GM21515 (cell line): ENCODE results near the gene STPG4.
"Not testable (repeated sequence)": the region's sequence is repeated elsewhere in the genome, so short reads cannot be mapped to it uniquely, and the experiment has no call there.

Experiments
- ATAC-seq: cut with Tn5 transposase; IDR thresholded peaks from one replicate; pipeline ENCODE4 v1.9.1; 2021; ENCODE audit not compliant: unreplicated experiment

The STPG4 gene

GRCh38 chr2:47128705-47129104 lies 26.4 kb downstream of the STPG4 start:
- no peak for ATAC-seq

GRCh38 chr2:47127862-47128543 lies 27.1 kb downstream of the STPG4 start:
- no peak for ATAC-seq

- ATAC-seq = no peak
These were observed 28.3 kb downstream of the STPG4 start for GRCh38 chr2:47126783-47127182.

- ATAC-seq = not testable (repeated sequence)
These were observed 30.4 kb downstream of the STPG4 start for GRCh38 chr2:47124740-47125139.

GRCh38 chr2:47120424-47120823 lies 34.7 kb downstream of the STPG4 start:
- not testable (repeated sequence) for ATAC-seq

- no peak for ATAC-seq
These were observed 36.1 kb downstream of the STPG4 start for GRCh38 chr2:47119001-47119400.

- no peak for ATAC-seq
These were observed 36.5 kb downstream of the STPG4 start for GRCh38 chr2:47118581-47118980.

GRCh38 chr2:47112665-47113435 lies 42.3 kb downstream of the STPG4 start:
- no peak for ATAC-seq

- no peak for ATAC-seq
These were observed 45.4 kb downstream of the STPG4 start for GRCh38 chr2:47109680-47110079.

- no peak for ATAC-seq
These were observed 46.1 kb downstream of the STPG4 start for GRCh38 chr2:47109007-47109375.

- not testable (repeated sequence) for ATAC-seq
These were observed 46.7 kb downstream of the STPG4 start for GRCh38 chr2:47108267-47109006.

- not testable (repeated sequence) for ATAC-seq
These were observed 47.9 kb downstream of the STPG4 start for GRCh38 chr2:47107201-47107600.

GRCh38 chr2:47106231-47106630 lies 48.9 kb downstream of the STPG4 start:
- not testable (repeated sequence) for ATAC-seq

GRCh38 chr2:47099712-47100111 lies 55.4 kb downstream of the STPG4 start:
- not testable (repeated sequence) for ATAC-seq

- ATAC-seq = no peak
These were observed 56.2 kb downstream of the STPG4 start for GRCh38 chr2:47098953-47099352.

GRCh38 chr2:47097563-47097962 lies 57.5 kb downstream of the STPG4 start:
- ATAC-seq = no peak

GRCh38 chr2:47096451-47096850 lies 58.7 kb downstream of the STPG4 start:
- ATAC-seq = no peak

GRCh38 chr2:47095349-47096020 lies 59.6 kb downstream of the STPG4 start:
- no peak for ATAC-seq

- ATAC-seq = no peak
These were observed 60.5 kb downstream of the STPG4 start for GRCh38 chr2:47094511-47095142.

- ATAC-seq = no peak
These were observed 61.5 kb downstream of the STPG4 start for GRCh38 chr2:47093626-47094025.

- no peak for ATAC-seq
These were observed 62.6 kb downstream of the STPG4 start for GRCh38 chr2:47092465-47092864.
